WERI-Rb-1 (cell line): ENCODE measurements around the gene SAFB2.
A peak's percentile ranks its signal among the peaks of the same experiment; 100 is the strongest.

Source experiments
- DNase-seq: peaks from one replicate; pipeline ENCODE4 v3.0.0-alpha.2; 2020
- H3K27ac ChIP-seq: fragments of 250-450 bp; sonication (Bioruptor Pico); 2 replicates; pipeline ENCODE4 v1.5.1; 2020; ENCODE audit warnings: mild to moderate bottlenecking, moderate library complexity
- H3K27me3 ChIP-seq: fragments of 250-450 bp; sonication (Bioruptor Pico); 2 replicates; pipeline ENCODE4 v1.5.1; 2021; ENCODE audit warnings: mild to moderate bottlenecking, low read depth, moderate library complexity; ENCODE audit not compliant: insufficient read depth, severe bottlenecking
- H3K36me3 ChIP-seq: fragments of 250-450 bp; sonication (Bioruptor Pico); 2 replicates; pipeline ENCODE4 v1.5.1; 2020; ENCODE audit warnings: mild to moderate bottlenecking, moderate library complexity
- H3K4me3 ChIP-seq: 2 replicates; pipeline ENCODE4 v1.5.1; 2011; ENCODE audit warnings: low read depth, mild to moderate bottlenecking, control low read depth, low read length
- H3K9me3 ChIP-seq: fragments of 250-450 bp; sonication (Bioruptor Pico); 2 replicates; pipeline ENCODE4 v1.5.1; 2021; ENCODE audit warnings: mild to moderate bottlenecking, moderate library complexity; ENCODE audit not compliant: severe bottlenecking
- CTCF ChIP-seq: IDR thresholded peaks from 2 replicates; pipeline ENCODE4 v1.5.1; 2011; ENCODE audit warnings: low read depth, mild to moderate bottlenecking, control low read depth, inconsistent platforms, low read length

SAFB2 gene

GRCh38 chr19:5545984-5546383 is 76.6 kb downstream of the SAFB2 start:
- H3K27me3 ChIP-seq = no peaks in the 10 kb centered on the region

GRCh38 chr19:5545051-5545450 is 77.5 kb downstream of the SAFB2 start:
- H3K9me3 ChIP-seq = no peaks in the 10 kb centered on the region
- TF ChIP-seq CTCF = no peak
- H3K36me3 ChIP-seq = no peaks in the 10 kb centered on the region
- H3K4me3 ChIP-seq = no peak overlapping the region
- H3K27me3 ChIP-seq = no peaks in the 10 kb centered on the region
- H3K27ac ChIP-seq = no peak overlapping the region
- DNase-seq = no peak

More at GRCh38 chr19:5545984-5546383, 76.6 kb downstream of the SAFB2 start:
- no peak overlapping the region for H3K27ac ChIP-seq
- DNase-seq = no peak
- no peaks in the 10 kb centered on the region for H3K36me3 ChIP-seq
- TF ChIP-seq CTCF = no peak
- no peaks in the 10 kb centered on the region for H3K9me3 ChIP-seq
- H3K4me3 ChIP-seq = no peak overlapping the region

GRCh38 chr19:5542665-5543064 is 79.9 kb downstream of the SAFB2 start:
- DNase-seq = peak; percentile 51
- Histone ChIP-seq H3K27ac (no peak overlapping the region), H3K9me3 (no peaks in the 10 kb centered on the region), H3K27me3 (no peaks in the 10 kb centered on the region), H3K4me3 (no peak overlapping the region), H3K36me3 (no peaks in the 10 kb centered on the region)
- TF ChIP-seq CTCF = peak; percentile 37; the same call in 1 of the 2 replicates

- no peaks in the 10 kb centered on the region for H3K27me3 ChIP-seq
- H3K27ac ChIP-seq = no peak overlapping the region
- no peak for TF ChIP-seq CTCF
- no peaks in the 10 kb centered on the region for H3K9me3 ChIP-seq
- no peak overlapping the region for H3K4me3 ChIP-seq
- DNase-seq = no peak
- no peaks in the 10 kb centered on the region for H3K36me3 ChIP-seq
These were observed 81.1 kb downstream of the SAFB2 start for GRCh38 chr19:5541456-5541855.

GRCh38 chr19:5540208-5540607 is 82.4 kb downstream of the SAFB2 start:
- H3K36me3 ChIP-seq = no peaks in the 10 kb centered on the region
- no peak for TF ChIP-seq CTCF
- DNase-seq = no peak
- no peak overlapping the region for H3K27ac ChIP-seq
- H3K27me3 ChIP-seq = no peaks in the 10 kb centered on the region
- H3K4me3 ChIP-seq = no peak overlapping the region
- peaks cover 2% of the 10 kb centered on the region for H3K9me3 ChIP-seq

- peaks cover 12% of the 10 kb centered on the region for H3K9me3 ChIP-seq
- H3K27ac ChIP-seq = no peak overlapping the region
- no peak for TF ChIP-seq CTCF
- no peaks in the 10 kb centered on the region for H3K36me3 ChIP-seq
- DNase-seq = no peak
- no peak overlapping the region for H3K4me3 ChIP-seq
- H3K27me3 ChIP-seq = no peaks in the 10 kb centered on the region
These were observed 84.7 kb downstream of the SAFB2 start for GRCh38 chr19:5537870-5538269.
